GM21528 (cell line): ENCODE results near the gene TAF11.
A peak's percentile ranks its signal among the peaks of the same experiment; 100 is the strongest.
"Not testable (repeated sequence)": the region's sequence is repeated elsewhere in the genome, so short reads cannot be mapped to it uniquely, and the experiment has no call there.

ENCODE experiments used
- ATAC-seq: cut with Tn5 transposase; IDR thresholded peaks from one replicate; pipeline ENCODE4 v1.9.1; 2021; ENCODE audit warnings: mild to moderate bottlenecking, moderate library complexity; ENCODE audit not compliant: unreplicated experiment, low FRiP score

TAF11 gene, protein sequence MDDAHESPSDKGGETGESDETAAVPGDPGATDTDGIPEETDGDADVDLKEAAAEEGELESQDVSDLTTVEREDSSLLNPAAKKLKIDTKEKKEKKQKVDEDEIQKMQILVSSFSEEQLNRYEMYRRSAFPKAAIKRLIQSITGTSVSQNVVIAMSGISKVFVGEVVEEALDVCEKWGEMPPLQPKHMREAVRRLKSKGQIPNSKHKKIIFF

DNA sequence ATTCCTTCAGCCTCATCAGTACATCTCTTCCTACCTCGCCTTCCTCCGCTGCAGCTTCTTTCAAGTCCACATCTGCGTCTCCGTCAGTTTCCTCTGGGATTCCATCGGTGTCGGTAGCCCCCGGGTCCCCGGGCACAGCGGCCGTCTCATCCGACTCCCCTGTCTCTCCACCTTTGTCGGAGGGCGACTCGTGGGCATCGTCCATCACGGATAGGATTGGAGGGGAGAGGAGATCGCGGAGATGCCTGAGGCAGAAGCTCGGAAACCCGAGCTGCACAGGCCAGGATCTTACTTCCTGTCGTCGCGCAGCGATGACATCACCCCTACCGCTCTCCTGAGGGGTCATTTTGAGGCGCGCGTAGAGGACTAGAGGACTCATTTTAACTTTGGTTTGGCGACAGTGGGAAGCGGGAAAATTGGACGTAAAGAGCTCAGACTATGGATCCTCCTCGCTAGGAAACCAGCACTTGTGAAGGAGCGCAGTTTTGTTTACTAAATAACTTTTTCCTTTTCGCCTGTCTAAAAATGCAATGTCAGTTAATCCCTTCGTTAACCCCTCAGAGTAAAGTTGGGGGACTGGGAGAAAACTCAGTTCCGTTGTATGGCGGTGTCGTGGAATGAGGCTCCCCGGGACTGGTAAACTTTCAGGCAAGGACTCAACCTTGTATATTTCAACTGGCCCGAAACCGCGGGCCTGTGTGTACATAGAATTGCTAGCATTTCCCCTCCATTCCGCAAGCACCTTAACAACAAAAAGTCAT lies at the start of gene TAF11:
TSS of gene TAF11 (minus strand) at position 290 of the 761 bp plus-strand sequence. CDS start at position 205, 85 bp downstream.
- ATAC-seq: peak; percentile 81

DNA sequence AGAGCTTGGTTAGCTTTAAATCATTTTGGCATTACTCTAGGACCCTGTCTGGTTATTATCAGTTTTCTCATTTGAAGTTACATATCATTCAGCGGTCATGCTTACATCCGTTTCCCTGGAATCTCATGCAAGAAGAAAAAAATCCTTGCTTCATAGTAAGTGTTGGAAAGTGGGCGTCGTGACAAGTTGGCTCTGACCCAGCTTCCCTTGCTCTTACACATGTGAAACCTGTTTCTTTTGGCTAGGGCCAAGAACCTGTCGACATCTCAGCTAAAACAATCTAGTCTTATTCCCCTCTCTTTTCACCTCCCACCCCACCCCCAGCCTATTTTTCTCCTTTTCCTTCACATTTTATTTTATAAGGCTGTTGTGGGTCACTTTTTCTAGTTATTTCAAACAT lies 46.7 kb upstream of the TAF11 start:
- ATAC-seq: no peak

- not testable (repeated sequence) for ATAC-seq
Measured at GRCh38 chr6:34932202-34932601, 44.4 kb upstream of the TAF11 start.

DNA sequence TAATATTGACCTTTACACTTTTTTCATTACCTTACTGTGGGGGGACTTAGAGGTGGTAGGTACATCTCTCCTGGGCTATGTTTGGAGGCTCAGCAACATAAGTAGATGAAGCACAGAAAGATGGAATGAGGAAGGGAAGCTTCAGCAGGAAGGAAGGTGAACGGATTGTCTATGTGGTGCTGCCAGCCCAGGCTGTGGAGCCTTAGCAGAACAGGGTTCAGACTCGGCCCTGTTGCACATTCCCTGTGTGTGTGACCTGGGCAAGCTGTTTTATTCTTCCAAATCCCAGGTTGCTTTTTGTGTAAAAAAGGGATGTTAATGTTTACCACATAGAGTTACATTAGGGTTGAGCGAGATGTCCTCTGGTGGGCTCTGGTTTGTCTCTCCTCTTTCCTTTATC lies 42.4 kb upstream of the TAF11 start:
- no peak for ATAC-seq

- ATAC-seq: no peak
Measured at GRCh38 chr6:34929241-34929978, 41.6 kb upstream of the TAF11 start.

- ATAC-seq: no peak
Measured at GRCh38 chr6:34928695-34929094, 40.9 kb upstream of the TAF11 start.

DNA sequence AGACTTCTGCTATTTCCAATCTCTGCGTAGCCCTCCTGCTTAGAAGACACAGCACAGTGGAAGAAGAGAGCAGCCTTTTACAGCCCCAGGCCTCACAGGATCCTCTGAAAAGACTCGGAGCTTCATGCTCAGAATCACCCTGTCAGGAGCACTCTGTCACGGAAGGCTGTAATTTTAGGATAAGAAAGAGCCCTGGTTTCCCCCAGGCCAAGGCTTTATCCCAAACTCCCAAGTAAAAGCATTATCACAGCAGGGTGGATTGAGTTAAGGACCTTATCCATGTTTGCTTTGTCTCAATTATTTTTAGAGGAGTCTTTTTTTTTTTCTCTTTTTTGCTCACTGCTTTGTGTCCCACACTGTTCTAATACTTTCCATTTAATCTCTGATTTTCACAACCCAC lies 40.4 kb upstream of the TAF11 start:
- ATAC-seq: no peak

DNA sequence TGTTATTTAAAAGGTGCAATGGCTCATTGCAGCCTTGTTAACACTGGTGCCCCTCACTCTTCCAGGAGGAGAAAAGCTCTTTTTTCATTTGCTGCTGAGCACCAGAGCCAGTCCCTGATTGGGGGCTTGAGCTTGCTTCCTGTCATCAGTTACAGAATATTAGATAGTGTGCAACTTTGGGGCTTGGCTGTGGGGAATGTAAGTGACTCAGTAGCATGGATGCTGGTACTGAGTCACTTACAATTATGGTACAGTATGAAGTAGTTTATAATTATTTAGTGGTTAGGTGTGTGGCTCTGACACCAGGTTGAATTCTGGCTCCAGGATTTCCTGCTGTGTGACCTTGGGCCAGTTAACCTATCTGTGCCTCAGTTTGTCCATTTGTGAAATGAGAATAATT lies 38.8 kb upstream of the TAF11 start:
- ATAC-seq: no peak

GRCh38 chr6:34924831-34925625 lies 37.2 kb upstream of the TAF11 start:
- no peak for ATAC-seq

- no peak for ATAC-seq
Measured at GRCh38 chr6:34922177-34922663, 34.4 kb upstream of the TAF11 start.

GRCh38 chr6:34920097-34920496 lies 32.3 kb upstream of the TAF11 start:
- ATAC-seq: no peak

GRCh38 chr6:34919651-34920050 lies 31.8 kb upstream of the TAF11 start:
- ATAC-seq: no peak

DNA sequence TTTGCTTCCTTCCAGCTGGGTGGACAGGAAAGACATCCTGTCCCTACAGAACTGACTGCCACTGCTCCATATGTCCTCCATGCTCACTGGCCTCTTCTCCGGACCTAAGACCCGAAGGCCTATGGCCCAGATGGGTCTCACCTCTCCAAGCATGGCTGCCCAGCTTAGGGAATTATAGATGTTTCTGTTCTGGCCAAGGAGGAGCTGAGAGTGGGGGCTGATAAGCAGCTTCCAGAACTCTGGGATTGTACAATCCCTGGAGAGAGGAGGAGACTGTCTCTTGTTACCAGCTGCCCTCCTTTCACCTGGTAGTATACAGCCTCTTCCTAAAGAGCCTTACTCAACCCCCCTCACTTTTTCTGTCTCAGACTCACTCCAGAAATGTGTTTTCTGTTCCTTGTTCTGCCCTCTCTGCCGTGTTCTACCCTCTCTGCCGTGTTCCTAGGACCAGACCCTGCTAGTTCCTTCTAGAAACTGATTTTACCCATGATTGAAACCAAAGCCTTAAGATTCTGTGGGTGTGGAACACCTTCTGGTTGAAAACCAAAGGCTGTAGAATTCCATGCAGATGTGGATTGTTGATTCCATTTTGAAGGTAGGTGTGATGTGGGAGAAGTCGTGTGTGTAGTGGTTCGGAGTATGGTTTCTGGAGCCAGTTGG lies 29.9 kb upstream of the TAF11 start:
- no peak for ATAC-seq

GRCh38 chr6:34916348-34916967 lies 28.6 kb upstream of the TAF11 start:
- no peak for ATAC-seq

- no peak for ATAC-seq
Measured at GRCh38 chr6:34914358-34914757, 26.5 kb upstream of the TAF11 start.

GRCh38 chr6:34912715-34913464 lies 25.0 kb upstream of the TAF11 start:
- no peak for ATAC-seq

- no peak for ATAC-seq
Measured at GRCh38 chr6:34911822-34912221, 24.0 kb upstream of the TAF11 start.

- ATAC-seq: no peak
Measured at GRCh38 chr6:34909320-34909883, 21.6 kb upstream of the TAF11 start.

GRCh38 chr6:34908194-34908593 lies 20.4 kb upstream of the TAF11 start:
- ATAC-seq: no peak
